HG02623 (cell line): ENCODE measurements around the gene LAYN.

Experiments used
- ATAC-seq: cut with Tn5 transposase; IDR thresholded peaks from one replicate; pipeline ENCODE4 v1.9.1; 2021; ENCODE audit warnings: moderate library complexity; ENCODE audit not compliant: unreplicated experiment

Gene LAYN

DNA sequence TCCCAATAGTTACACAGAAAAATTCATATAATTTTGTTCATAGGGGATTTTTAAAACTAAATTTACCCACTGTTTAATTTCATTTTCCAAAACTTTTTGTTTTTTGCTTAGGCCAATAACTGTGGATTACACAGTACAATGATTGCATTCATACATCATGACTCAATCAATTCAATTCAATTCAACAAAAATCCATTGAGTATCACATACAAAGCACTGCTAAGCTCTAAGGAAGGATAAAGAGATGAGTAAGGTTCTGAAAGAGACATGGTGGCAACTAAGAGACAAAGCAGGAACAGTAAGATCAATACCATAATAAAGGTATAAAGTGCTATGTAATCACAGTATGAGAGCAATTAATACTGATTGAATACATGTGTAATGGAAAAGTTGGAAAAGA, 9.4 kb upstream of the LAYN start:
- no peak for ATAC-seq

DNA sequence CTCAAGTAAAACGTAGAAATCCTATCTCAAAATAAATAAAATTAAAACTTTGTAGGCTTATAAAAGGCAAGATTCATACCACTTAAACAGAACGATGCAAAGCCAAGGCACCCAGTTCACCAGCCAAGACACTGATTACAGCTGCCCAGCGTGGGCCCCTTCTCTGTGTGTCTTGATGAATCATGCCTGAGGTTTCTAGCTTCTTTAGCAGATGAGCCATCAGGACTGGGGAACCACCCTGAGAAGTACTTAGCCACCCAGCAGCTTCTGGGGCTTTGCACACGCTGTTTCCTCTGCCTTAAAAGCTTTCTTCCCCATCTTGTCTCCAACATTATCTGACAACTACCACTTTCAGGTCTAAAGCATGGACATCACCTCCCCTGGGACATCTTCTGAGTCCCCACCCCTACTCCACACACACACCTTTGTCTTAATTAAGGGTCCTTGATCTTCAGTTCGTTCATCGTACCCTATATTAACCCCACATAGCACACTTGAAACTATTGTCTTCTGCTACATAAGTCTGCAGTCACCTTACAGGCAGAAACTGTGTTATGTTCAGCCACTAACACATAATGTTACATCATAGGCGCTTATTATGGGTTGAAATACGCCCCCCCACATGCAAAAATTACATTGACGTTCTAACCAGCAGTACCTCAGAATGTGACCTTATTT, 8.7 kb upstream of the LAYN start:
- ATAC-seq, result no peak

DNA sequence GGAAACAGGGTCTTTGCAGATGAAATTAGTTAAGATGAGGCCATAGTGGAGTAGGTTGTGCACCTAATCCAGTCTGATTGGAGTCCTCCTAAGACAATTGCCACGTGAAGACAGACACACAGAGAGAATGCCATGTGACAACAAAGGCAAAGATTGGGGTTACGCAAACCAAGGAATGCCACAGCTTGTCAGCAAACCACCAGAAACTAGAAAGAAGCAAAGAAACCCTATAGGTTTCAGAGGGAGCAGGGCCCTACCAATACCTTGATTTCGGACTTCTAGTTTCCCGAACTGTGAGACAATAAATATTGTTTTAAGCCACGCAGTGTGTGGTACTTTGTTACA, 8.2 kb upstream of the LAYN start:
- no peak for ATAC-seq

GRCh38 chr11:111535281-111535680, 5.2 kb upstream of the LAYN start:
- no peak for ATAC-seq

- ATAC-seq, result no peak
These were observed 3.1 kb upstream of the LAYN start for GRCh38 chr11:111537336-111537860.

GRCh38 chr11:111538407-111539114, 2.0 kb upstream of the LAYN start:
- no peak for ATAC-seq

GRCh38 chr11:111539426-111540113, 950 bp upstream of the LAYN start:
- ATAC-seq, result no peak

DNA sequence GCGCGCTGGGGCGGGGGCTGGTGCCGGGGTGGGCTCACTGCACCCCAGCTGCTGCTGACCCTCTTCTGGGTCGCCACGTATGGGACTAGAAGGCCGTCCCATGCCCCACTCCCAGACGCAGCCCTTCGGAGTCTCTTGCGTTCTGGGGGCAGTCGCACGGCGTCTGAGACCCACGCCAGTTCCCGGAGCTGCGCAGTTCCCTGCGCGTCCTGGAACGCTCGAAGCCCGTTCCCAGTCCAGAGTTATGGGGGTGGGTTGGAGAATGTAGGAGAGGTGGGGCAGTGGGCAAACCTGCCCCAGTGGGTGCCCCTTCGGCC, 375 bp downstream of the LAYN start:
- ATAC-seq, result no peak

GRCh38 chr11:111541254-111542061, 938 bp downstream of the LAYN start:
- ATAC-seq, result no peak

- no peak for ATAC-seq
These were observed 2.2 kb downstream of the LAYN start for GRCh38 chr11:111542606-111543275.

GRCh38 chr11:111548525-111548924, 8.0 kb downstream of the LAYN start:
- ATAC-seq, result no peak

DNA sequence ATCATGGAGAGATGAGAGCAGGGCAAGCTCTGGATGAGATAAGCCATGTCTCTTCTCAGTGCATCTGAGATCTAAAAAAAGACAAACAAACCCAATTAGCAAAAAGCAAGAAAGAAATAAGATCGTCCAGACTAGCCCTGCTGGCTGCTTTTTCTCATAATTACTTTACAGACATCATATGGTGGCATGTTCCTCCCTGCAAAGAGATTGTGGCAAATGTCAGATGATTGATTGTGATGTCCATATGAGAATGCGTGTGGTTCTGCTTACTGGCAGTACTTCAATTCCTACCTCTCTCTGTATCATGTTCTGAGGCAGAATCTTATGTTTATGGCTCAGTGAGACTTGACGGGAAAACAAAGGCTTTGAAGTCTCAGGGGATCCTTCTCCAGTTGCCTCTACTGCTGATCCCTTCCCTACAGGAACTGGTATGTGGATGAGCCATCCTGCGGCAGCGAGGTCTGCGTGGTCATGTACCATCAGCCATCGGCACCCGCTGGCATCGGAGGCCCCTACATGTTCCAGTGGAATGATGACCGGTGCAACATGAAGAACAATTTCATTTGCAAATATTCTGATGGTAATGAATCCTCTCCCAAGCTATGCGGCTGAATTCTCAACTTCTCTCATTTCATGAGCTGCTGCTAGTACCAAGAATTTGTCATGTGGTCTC, 8.8 kb downstream of the LAYN start:
- no peak for ATAC-seq

DNA sequence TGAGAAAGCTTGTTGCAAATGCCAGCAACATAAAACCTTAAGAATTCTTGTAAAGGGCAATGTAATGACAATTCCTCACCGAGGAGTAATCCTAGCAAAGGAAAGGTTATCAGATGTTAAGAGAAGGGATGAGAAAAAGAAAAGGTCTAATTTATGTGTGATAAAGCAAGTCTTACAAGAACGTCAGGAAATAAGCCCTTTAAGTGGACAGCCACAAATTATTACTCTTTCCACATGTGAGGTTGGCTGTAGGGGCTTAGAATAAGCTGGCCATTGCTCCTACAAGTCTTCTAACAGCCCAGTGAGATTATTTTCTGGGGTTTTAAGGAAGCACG, 9.3 kb downstream of the LAYN start:
- no peak for ATAC-seq

DNA sequence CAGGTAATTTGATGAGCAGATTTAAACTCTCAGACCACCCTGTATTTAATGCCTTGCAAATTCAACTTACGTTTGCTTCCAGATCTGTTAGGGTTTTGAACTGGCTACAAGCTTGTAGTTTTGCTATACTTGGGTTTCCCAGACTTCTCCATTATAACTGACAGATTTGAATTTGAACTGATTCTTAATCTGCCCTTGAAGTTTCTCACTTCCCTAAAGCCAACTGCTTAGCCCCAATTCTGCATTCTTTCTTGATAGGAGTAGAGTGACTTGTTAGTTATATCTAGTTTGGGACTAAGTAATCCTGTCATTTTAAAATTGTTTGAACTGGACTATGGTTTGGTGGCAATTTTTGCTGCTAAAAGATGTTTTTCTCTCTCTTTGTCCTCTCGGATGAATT, 9.7 kb downstream of the LAYN start:
- ATAC-seq, result no peak

GRCh38 chr11:111554532-111554931, 14.0 kb downstream of the LAYN start:
- no peak for ATAC-seq

DNA sequence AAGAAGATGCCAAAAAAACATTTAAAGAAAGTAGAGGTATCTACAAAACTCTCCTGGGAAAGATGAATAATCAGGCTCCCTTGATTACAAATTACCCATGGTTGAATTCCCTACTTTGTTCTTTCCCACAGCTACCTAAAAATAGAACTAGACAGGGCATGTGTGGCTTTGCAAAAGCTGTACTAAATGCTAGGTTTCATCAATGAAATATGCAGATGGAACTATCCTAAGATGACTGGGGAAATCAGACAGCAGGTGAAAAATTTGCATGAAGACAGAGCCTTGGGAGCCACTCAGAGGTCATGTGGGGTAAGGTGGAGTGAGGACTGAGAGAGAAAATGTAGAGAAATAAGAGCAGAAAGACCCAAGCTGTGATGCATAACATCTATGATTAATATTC, 14.7 kb downstream of the LAYN start:
- ATAC-seq, result no peak

DNA sequence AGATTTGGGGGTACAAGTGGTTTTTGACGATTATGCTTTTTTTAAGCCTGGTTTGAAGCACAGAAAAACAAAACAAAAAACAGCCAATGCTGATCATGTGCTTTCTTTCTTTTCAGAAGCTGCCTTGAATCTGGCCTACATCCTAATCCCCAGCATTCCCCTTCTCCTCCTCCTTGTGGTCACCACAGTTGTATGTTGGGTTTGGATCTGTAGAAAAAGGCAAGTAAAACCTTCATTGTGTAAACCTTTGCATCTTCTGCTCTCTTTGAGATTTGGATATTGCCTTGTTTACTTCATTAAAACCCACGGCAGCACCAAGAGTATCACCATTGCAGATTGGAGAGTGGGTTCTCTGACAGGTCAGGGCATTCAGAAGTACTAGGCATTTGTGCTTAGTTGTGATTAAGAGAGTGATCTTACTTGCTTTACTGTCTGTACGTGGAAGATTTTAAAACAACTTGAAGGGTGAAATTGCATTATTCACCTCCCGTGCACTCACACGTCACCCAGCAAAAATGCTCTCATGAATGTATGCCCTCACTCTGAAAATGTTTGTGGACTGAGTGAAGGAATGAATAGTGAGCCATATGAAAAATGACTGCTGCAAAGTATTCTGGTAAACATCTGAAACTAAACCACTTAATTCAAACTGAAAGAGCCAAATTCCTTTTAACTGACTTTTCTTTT, 17.0 kb downstream of the LAYN start:
- ATAC-seq, result no peak

DNA sequence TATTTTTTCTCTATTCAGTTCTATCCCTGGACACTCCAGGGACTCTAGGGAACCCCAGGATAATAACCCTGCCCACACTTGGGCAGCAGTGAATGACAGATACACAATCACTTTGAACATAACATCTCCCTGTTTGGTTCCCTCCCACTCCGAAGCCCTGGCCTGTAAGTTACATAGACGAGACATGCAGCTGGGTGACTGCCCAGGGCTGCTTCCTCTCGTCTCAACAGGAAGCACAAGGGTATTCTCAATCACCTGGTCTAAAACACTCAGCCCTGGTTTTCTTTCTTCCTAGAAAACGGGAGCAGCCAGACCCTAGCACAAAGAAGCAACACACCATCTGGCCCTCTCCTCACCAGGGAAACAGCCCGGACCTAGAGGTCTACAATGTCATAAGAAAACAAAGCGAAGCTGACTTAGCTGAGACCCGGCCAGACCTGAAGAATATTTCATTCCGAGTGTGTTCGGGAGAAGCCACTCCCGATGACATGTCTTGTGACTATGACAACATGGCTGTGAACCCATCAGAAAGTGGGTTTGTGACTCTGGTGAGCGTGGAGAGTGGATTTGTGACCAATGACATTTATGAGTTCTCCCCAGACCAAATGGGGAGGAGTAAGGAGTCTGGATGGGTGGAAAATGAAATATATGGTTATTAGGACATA, 19.4 kb downstream of the LAYN start:
- no peak for ATAC-seq

- ATAC-seq, result no peak
These were observed 20.3 kb downstream of the LAYN start for GRCh38 chr11:111560800-111561199.
